ENCODE data around the gene SNAPC4. TPM values are rescaled to one million over a fixed set of nuclear protein-coding genes. Genes with fewer than 3 reads are reported as not detected.

Gene SNAPC4
- total and polyA plus RNA-seq, 2 of the 8 experiments (the other 6 are each of a cell fraction or from before 2014, with no cell fraction given), result 6.9 to 18.1 TPM

GRCh38 chr9:136437839-136438547 is 38.0 kb upstream of the SNAPC4 start:
- peaks cover 13% of the 10 kb centered on the region for H3K79me1 ChIP-seq (ENCODE audit: low read depth, low read length)
- H3K9me3 ChIP-seq (ENCODE audit: insufficient read depth in 2 of 2, low read depth in 1 of 2, low read length in 1 of 2), result no peaks in the 10 kb centered on the region
- H2BK12ac ChIP-seq (ENCODE audit: low read depth, low read length), result no peak overlapping the region
- H3K4ac ChIP-seq (replicated peaks; ENCODE audit: insufficient read length, low read depth, low read length), result no peak overlapping the region
- H3K27ac ChIP-seq (ENCODE audit: low read depth, low read length), result no peak overlapping the region
- peaks cover 0 to 7% (median 3%) of the 10 kb centered on the region in 4 experiments; a peak in 1 of 7 replicates for H3K4me1 ChIP-seq (replicated peaks in 1 of 4; ENCODE audit: control insufficient read depth in 3 of 4, insufficient read depth in 4 of 4, low read length in 3 of 4)
- H3K36me3 ChIP-seq (ENCODE audit: control insufficient read depth in 2 of 4, insufficient read depth in 4 of 4, low read length in 3 of 4), result peaks cover 0 to 5% (median 3%) of the 10 kb centered on the region in 4 experiments; a peak in 4 of 8 replicates
- peak overlapping the region; percentile 74 to 89 (median 76) for H3K4me3 ChIP-seq (ENCODE audit: extremely low read depth in 1 of 4, insufficient read depth in 2 of 4, low read depth in 3 of 4, low read length in 4 of 4)
- no peak overlapping the region for H4K8ac ChIP-seq (ENCODE audit: extremely low read depth, insufficient read depth, low read length)
- no peak overlapping the region for H2AK5ac ChIP-seq (ENCODE audit: low read depth, low read length)
- H3K56ac ChIP-seq (replicated peaks; ENCODE audit: insufficient read length, low read depth, low read length), result no peak overlapping the region
- no peak overlapping the region for H2BK120ac ChIP-seq (replicated peaks; ENCODE audit: low read depth, low read length)
- no peak overlapping the region for H4K5ac ChIP-seq (ENCODE audit: insufficient read length, low read depth, low read length)
- H3K14ac ChIP-seq (ENCODE audit: insufficient read length), result no peak overlapping the region
- DNase-seq (ENCODE audit: low read depth in 1 of 2, low spot score in 2 of 2) (no peak), FAIRE-seq (no peak)
- ChIA-PET POLR2A (ENCODE audit: partially characterized antibody) (interaction anchor here (1.1 to 2.4 kb wide), 13 partner anchors 8 to 200 kb away, joined by 3 to 15 read pairs (median 5); partner anchors contain the start of genes CARD9, ENTR1, PMPCA and SNAPC4), CTCF (ENCODE audit: partially characterized antibody) (interaction anchor here (0.7 to 2.4 kb wide), 4 partner anchors 13 to 206 kb away, joined by 3 to 12 read pairs (median 5); no protein-coding TSS in a partner anchor)
- no peak overlapping the region for H3K18ac ChIP-seq (ENCODE audit: extremely low read depth, low read length)
- peaks cover 0 to 24% of the 10 kb centered on the region in 2 experiments; a peak in 1 of 4 replicates for H3K79me2 ChIP-seq (ENCODE audit: control insufficient read depth in 1 of 2, insufficient read depth in 2 of 2, low read length in 2 of 2)
- H2AFZ ChIP-seq (ENCODE audit: low read length), result no peak overlapping the region
- peaks cover 18 to 29% of the 10 kb centered on the region in 2 experiments for H4K20me1 ChIP-seq (replicated peaks in 1 of 2; ENCODE audit: control insufficient read depth in 1 of 2, insufficient read depth in 2 of 2, low read length in 2 of 2)
- H2BK5ac ChIP-seq (ENCODE audit: low read depth, low read length), result no peak overlapping the region
- no peak overlapping the region for H2BK15ac ChIP-seq (ENCODE audit: low read length)
- peak overlapping the region in 3 of 4 experiments; percentile 29 to 55 (median 44); a peak in 5 of 7 replicates for H3K9ac ChIP-seq (replicated peaks in 1 of 4; ENCODE audit: extremely low read depth in 1 of 4, low read depth in 3 of 4, low read length in 3 of 4)
- H2BK20ac ChIP-seq (ENCODE audit: low read length), result no peak overlapping the region
- no peak overlapping the region for H3K23ac ChIP-seq (ENCODE audit: insufficient read length)
- WGBS, 2 experiments (ENCODE audit: extremely low coverage in 1 of 2, insufficient coverage in 1 of 2, insufficient read length in 1 of 2, insufficient replicate concordance in 2 of 2, low coverage in 1 of 2, low lambda C conversion rate in 2 of 2, missing lambda C conversion rate in 1 of 2), result 76% methylated on average over 30 of the region's 37 CpGs; no CpG with 5 or more reads in 1 of the 2 experiments
- H3K4me2 ChIP-seq (ENCODE audit: insufficient read depth in 1 of 2, low read depth in 2 of 2, low read length in 2 of 2), result peak overlapping the region; percentile 93 to 96
- peaks cover 9% of the 10 kb centered on the region; the same call in 1 of the 2 replicates for H3K23me2 ChIP-seq (ENCODE audit: low read depth, low read length)
- peaks cover 0 to 2% (median 0%) of the 10 kb centered on the region in 4 experiments; a peak in 2 of 7 replicates for H3K27me3 ChIP-seq (replicated peaks in 1 of 4; ENCODE audit: control insufficient read depth in 3 of 4, extremely low read depth in 1 of 4, insufficient read depth in 3 of 4, low read length in 3 of 4)
- TF ChIP-seq TAF7 (optimal IDR thresholded peaks at IDR 0.05; ENCODE audit: borderline replicate concordance, low read depth, low read length) (no peak), HDAC6 (IDR thresholded peaks at IDR 0.05; ENCODE audit: low read depth, low read length) (no peak), SP1 (IDR thresholded peaks at IDR 0.05; ENCODE audit: low read depth, low read length) (no peak), RNF2 (IDR thresholded peaks at IDR 0.05; ENCODE audit: borderline replicate concordance, low read depth, low read length, missing control alignments, poor library complexity, severe bottlenecking) (no peak)
- H4K91ac ChIP-seq (replicated peaks; ENCODE audit: insufficient read length, low read length), result no peak overlapping the region
